ENCODE results near the gene KIAA0930. TPM values are rescaled to one million over a fixed set of nuclear protein-coding genes. Genes with fewer than 3 reads are reported as not detected.

The KIAA0930 gene
- total and polyA plus RNA-seq, 2 of the 4 experiments (the other 2 are of a cell fraction) = 25.3 to 34.1 TPM

GRCh38 chr22:45181240-45181639, 59.5 kb downstream of the KIAA0930 start:
- Histone ChIP-seq H3K4me3 (ENCODE audit: insufficient read depth, low read depth, low read length) (no peak overlapping the region), H4K20me1 (ENCODE audit: insufficient read depth, low read length) (peaks cover 32% of the 10 kb centered on the region)

More at GRCh38 chr22:45181240-45181639, 59.5 kb downstream of the KIAA0930 start:
- Histone ChIP-seq H3K36me3 (ENCODE audit: control insufficient read depth, insufficient read depth, low read length) (peaks cover 51% of the 10 kb centered on the region), H4K5ac (ENCODE audit: low read depth, low read length) (no peak overlapping the region), H3K56ac (ENCODE audit: extremely low read depth, insufficient read depth, low read length) (no peak overlapping the region), H3K4me2 (ENCODE audit: low read depth, low read length) (no peak overlapping the region), H3K14ac (replicated peaks; ENCODE audit: low read depth, low read length) (no peak overlapping the region), H2BK20ac (ENCODE audit: low read depth, low read length) (no peak overlapping the region), H2BK5ac (ENCODE audit: low read depth, low read length, poor library complexity, severe bottlenecking) (no peak overlapping the region), H2AK5ac (ENCODE audit: low read depth, low read length) (no peak overlapping the region), H3K4ac (ENCODE audit: low read depth, low read length) (no peak overlapping the region), H3K27me3 (ENCODE audit: control insufficient read depth, insufficient read depth, low read length) (no peaks in the 10 kb centered on the region), H3K9ac (ENCODE audit: low read depth, low read length) (no peak overlapping the region), H3K23ac (ENCODE audit: low read depth, low read length) (no peak overlapping the region), H2AK9ac (replicated peaks; ENCODE audit: low read depth, low read length, poor library complexity) (no peak overlapping the region), H2BK120ac (ENCODE audit: low read depth, low read length) (no peak overlapping the region), H3K4me1 (ENCODE audit: control insufficient read depth, insufficient read depth, low read length) (no peaks in the 10 kb centered on the region), H3K79me1 (ENCODE audit: low read depth in 1 of 2, low read length in 2 of 2) (peaks cover 22 to 69% of the 10 kb centered on the region in 2 experiments), H4K8ac (ENCODE audit: low read depth in 2 of 2, low read length in 2 of 2) (no peak overlapping the region), H3K9me3 (ENCODE audit: control insufficient read depth, insufficient read depth, low read length) (no peaks in the 10 kb centered on the region), H4K91ac (ENCODE audit: insufficient read depth, low read depth, low read length) (no peak overlapping the region), H3K9me1 (ENCODE audit: insufficient read depth, low read length) (0 out of 2 replicates have a peak, but pooled peaks cover 4% of the 10 kb centered on the region), H2AFZ (replicated peaks; ENCODE audit: low read length, poor library complexity) (no peak overlapping the region), H3K18ac (ENCODE audit: low read depth, low read length) (no peak overlapping the region), H3K27ac (ENCODE audit: insufficient read depth, low read length) (no peak overlapping the region), H2BK15ac (ENCODE audit: low read depth, low read length) (no peak overlapping the region)
- DNase-seq = no peak
- dilution Hi-C loops (cut with HindIII; ENCODE audit: low sequenced_read_pairs, unreplicated experiment) = no loop called here
- POLR2A ChIA-PET (ENCODE audit: unreplicated experiment) = interaction anchor here (0.6 kb wide), 1 partner anchor 8 kb away, joined by 16 read pairs; no protein-coding TSS in a partner anchor
- TF ChIP-seq, protein P1, sequence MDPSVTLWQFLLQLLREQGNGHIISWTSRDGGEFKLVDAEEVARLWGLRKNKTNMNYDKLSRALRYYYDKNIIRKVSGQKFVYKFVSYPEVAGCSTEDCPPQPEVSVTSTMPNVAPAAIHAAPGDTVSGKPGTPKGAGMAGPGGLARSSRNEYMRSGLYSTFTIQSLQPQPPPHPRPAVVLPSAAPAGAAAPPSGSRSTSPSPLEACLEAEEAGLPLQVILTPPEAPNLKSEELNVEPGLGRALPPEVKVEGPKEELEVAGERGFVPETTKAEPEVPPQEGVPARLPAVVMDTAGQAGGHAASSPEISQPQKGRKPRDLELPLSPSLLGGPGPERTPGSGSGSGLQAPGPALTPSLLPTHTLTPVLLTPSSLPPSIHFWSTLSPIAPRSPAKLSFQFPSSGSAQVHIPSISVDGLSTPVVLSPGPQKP (IDR thresholded peaks at IDR 0.05; ENCODE audit: borderline replicate concordance, low read depth, low read length) = no peak
- TF ChIP-seq, protein P2, sequence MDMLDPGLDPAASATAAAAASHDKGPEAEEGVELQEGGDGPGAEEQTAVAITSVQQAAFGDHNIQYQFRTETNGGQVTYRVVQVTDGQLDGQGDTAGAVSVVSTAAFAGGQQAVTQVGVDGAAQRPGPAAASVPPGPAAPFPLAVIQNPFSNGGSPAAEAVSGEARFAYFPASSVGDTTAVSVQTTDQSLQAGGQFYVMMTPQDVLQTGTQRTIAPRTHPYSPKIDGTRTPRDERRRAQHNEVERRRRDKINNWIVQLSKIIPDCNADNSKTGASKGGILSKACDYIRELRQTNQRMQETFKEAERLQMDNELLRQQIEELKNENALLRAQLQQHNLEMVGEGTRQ (IDR thresholded peaks at IDR 0.05; ENCODE audit: low read depth, low read length) = no peak
- TF ChIP-seq RAD21 (IDR thresholded peaks at IDR 0.05; ENCODE audit: low read length) (no peak), MAZ (IDR thresholded peaks at IDR 0.05; ENCODE audit: borderline replicate concordance, low read depth, low read length) (no peak)
- CTCF ChIA-PET = no interaction called here
- WGBS, 2 experiments (ENCODE audit: extremely low coverage in 2 of 2, insufficient read length in 1 of 2) = 100% methylated on average over 1 of the region's 4 CpGs; no CpG with 5 or more reads in 1 of the 2 experiments
- no peak for ATAC-seq (ENCODE audit: low read depth)
- intact Hi-C loops (cut with micrococcal nuclease) = no loop called here
- no TSS peak for BruUV-seq (replicated peaks)
- in situ Hi-C loops (cut with MboI; ENCODE audit: low sequenced_read_pairs) = no loop called here
